Sigmoid colon (tissue), 4 donors: Measurements from ENCODE around the gene ATXN1.

ENCODE experiments used
- EP300 ChIP-seq, 4 donors: sonication (generic); formaldehyde crosslinking; IDR thresholded peaks; one replicate each; pipeline ENCODE4 v1.6.1; 2017; ENCODE audit warnings: antibody characterized with exemption in 4 of 4
- TF ChIP-seq, protein P1 (sequence below), 4 experiments: fragments of 450-650 bp in 3 of 4; fragments of 200-600 bp in 1 of 4; IDR thresholded peaks; one replicate each; pipeline ENCODE4 v1.5.1; 2016 to 2019; ENCODE audit warnings: antibody characterized with exemption in 4 of 4, mild to moderate bottlenecking in 3 of 4, moderate library complexity in 2 of 4

- TF ChIP-seq EP300 (IDR thresholded peaks at IDR 0.05), result no peak
- TF ChIP-seq, protein P1, sequence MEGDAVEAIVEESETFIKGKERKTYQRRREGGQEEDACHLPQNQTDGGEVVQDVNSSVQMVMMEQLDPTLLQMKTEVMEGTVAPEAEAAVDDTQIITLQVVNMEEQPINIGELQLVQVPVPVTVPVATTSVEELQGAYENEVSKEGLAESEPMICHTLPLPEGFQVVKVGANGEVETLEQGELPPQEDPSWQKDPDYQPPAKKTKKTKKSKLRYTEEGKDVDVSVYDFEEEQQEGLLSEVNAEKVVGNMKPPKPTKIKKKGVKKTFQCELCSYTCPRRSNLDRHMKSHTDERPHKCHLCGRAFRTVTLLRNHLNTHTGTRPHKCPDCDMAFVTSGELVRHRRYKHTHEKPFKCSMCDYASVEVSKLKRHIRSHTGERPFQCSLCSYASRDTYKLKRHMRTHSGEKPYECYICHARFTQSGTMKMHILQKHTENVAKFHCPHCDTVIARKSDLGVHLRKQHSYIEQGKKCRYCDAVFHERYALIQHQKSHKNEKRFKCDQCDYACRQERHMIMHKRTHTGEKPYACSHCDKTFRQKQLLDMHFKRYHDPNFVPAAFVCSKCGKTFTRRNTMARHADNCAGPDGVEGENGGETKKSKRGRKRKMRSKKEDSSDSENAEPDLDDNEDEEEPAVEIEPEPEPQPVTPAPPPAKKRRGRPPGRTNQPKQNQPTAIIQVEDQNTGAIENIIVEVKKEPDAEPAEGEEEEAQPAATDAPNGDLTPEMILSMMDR (IDR thresholded peaks at IDR 0.05), result no peak
Observed at GRCh38 chr6:16272201-16272600, 489.1 kb downstream of the ATXN1 start.
